HEK293 (cell line): ENCODE results near the gene PRTFDC1.

Experiments
- CTCF ChIA-PET: fragments of 350-600 bp; formaldehyde crosslinking; extraction: SDS; loops from one replicate; lab custom pipeline; 2021; ENCODE audit warnings: antibody characterized with exemption; lab: Yijun Ruan, JAX
- POLR2A ChIA-PET: fragments of 300-600 bp; formaldehyde crosslinking; extraction: SDS; loops from one replicate; lab custom pipeline; 2020; ENCODE audit warnings: antibody characterized with exemption, inconsistent platforms; lab: Yijun Ruan, JAX
- H3K27ac ChIP-seq: fragments of 200-500 bp; sonication (Bioruptor generic); 2 replicates; pipeline ENCODE4 v1.5.1; 2014; ENCODE audit warnings: low read depth, low read length, control low read depth, inconsistent platforms; ENCODE audit errors: extremely low read depth
- H3K36me3 ChIP-seq, 2 experiments: fragments of 200-500 bp in 1 of 2; sonication (Bioruptor generic) in 1 of 2; 1 replicate in 1 of 2; 2 replicates in 1 of 2; pipeline ENCODE4 v1.5.1; 2014 to 2017; ENCODE audit warnings: inconsistent platforms in 2 of 2, low read length in 2 of 2; ENCODE audit not compliant: control insufficient read depth in 2 of 2, insufficient read depth in 1 of 2
- H3K4me1 ChIP-seq: fragments of 200-500 bp; sonication (Bioruptor generic); 2 replicates; pipeline ENCODE4 v1.5.1; 2014; ENCODE audit warnings: mild to moderate bottlenecking, low read length, inconsistent platforms; ENCODE audit not compliant: control insufficient read depth, insufficient read depth
- H3K4me3 ChIP-seq: 2 replicates; pipeline ENCODE4 v1.5.1; 2011; ENCODE audit warnings: low read depth, mild to moderate bottlenecking, control low read depth, low read length, moderate library complexity
- H3K9me3 ChIP-seq: fragments of 200-500 bp; sonication (Bioruptor generic); 2 replicates; pipeline ENCODE4 v1.5.1; 2014; ENCODE audit warnings: low read depth, low read length, inconsistent platforms; ENCODE audit not compliant: control insufficient read depth, insufficient read depth
- ATF2 ChIP-seq: fragments of 450-650 bp; formaldehyde crosslinking; IDR thresholded peaks from 2 replicates; pipeline ENCODE4 v1.5.1; 2016; ENCODE audit warnings: missing biosample characterization, missing genetic modification characterization, low read depth
- BCL6B ChIP-seq: fragments of 450-650 bp; formaldehyde crosslinking; IDR thresholded peaks from 2 replicates; pipeline ENCODE4 v1.5.1; 2017; ENCODE audit warnings: missing biosample characterization, missing genetic modification characterization
- CTCF ChIP-seq: fragments of 450-650 bp; formaldehyde crosslinking; IDR thresholded peaks from 2 replicates; pipeline ENCODE4 v1.5.1; 2016; ENCODE audit warnings: missing biosample characterization, missing genetic modification characterization
- HOXC10 ChIP-seq: sonication (generic); formaldehyde crosslinking; IDR thresholded peaks from 2 replicates; pipeline ENCODE4 v1.8.1; 2023; ENCODE audit warnings: mild to moderate bottlenecking, missing genetic modification reagents
- KLF7 ChIP-seq: fragments of 450-650 bp; formaldehyde crosslinking; IDR thresholded peaks from 2 replicates; pipeline ENCODE4 v1.5.1; 2016; ENCODE audit warnings: missing biosample characterization, missing genetic modification characterization, borderline replicate concordance
- PRDM1 ChIP-seq: fragments of 450-650 bp; formaldehyde crosslinking; IDR thresholded peaks from 2 replicates; pipeline ENCODE4; 2016; ENCODE audit warnings: missing biosample characterization, missing genetic modification characterization
- PRDM10 ChIP-seq: fragments of 450-650 bp; formaldehyde crosslinking; IDR thresholded peaks from 2 replicates; pipeline ENCODE4 v1.5.1; 2016; ENCODE audit warnings: missing biosample characterization, missing genetic modification characterization
- TSHZ1 ChIP-seq: fragments of 450-650 bp; formaldehyde crosslinking; IDR thresholded peaks from 2 replicates; pipeline ENCODE4 v1.5.1; 2016; ENCODE audit warnings: missing biosample characterization, missing genetic modification characterization, borderline replicate concordance
- WT1 ChIP-seq: fragments of 450-650 bp; formaldehyde crosslinking; IDR thresholded peaks from 2 replicates; pipeline ENCODE4 v1.5.1; 2016; ENCODE audit warnings: missing biosample characterization, missing genetic modification characterization
- ZEB2 ChIP-seq: fragments of 450-650 bp; formaldehyde crosslinking; IDR thresholded peaks from 2 replicates; pipeline ENCODE4 v1.5.1; 2016; ENCODE audit warnings: missing biosample characterization, missing genetic modification characterization
- ZFP41 ChIP-seq: fragments of 450-650 bp; formaldehyde crosslinking; IDR thresholded peaks from 2 replicates; pipeline ENCODE4 v1.5.1; 2016; ENCODE audit warnings: missing biosample characterization, missing genetic modification characterization, borderline replicate concordance
- ZNF157 ChIP-seq: fragments of 450-650 bp; formaldehyde crosslinking; IDR thresholded peaks from 2 replicates; pipeline ENCODE4 v1.5.1; 2016; ENCODE audit warnings: missing biosample characterization, missing genetic modification characterization
- ZNF169 ChIP-seq: fragments of 450-650 bp; formaldehyde crosslinking; IDR thresholded peaks from 2 replicates; pipeline ENCODE4 v1.5.1; 2016; ENCODE audit warnings: missing biosample characterization, missing genetic modification characterization
- ZNF23 ChIP-seq: fragments of 450-650 bp; formaldehyde crosslinking; IDR thresholded peaks from 2 replicates; pipeline ENCODE4 v1.5.1; 2016; ENCODE audit warnings: missing biosample characterization, missing genetic modification characterization, borderline replicate concordance
- ZNF366 ChIP-seq: fragments of 450-650 bp; formaldehyde crosslinking; conservative IDR thresholded peaks from 2 replicates; pipeline ENCODE4 v1.5.1; 2016; ENCODE audit warnings: missing biosample characterization, missing genetic modification characterization
- ZNF530 ChIP-seq: fragments of 450-650 bp; formaldehyde crosslinking; IDR thresholded peaks from 2 replicates; pipeline ENCODE4 v1.5.1; 2016; ENCODE audit warnings: low read depth, missing biosample characterization, missing genetic modification characterization
- ZNF626 ChIP-seq: fragments of 450-650 bp; sonication (Bioruptor Pico); formaldehyde crosslinking; IDR thresholded peaks from 2 replicates; pipeline ENCODE4 v1.5.1; 2018; ENCODE audit warnings: missing biosample characterization, missing genetic modification characterization, inconsistent platforms
- ZNF677 ChIP-seq: fragments of 450-650 bp; IDR thresholded peaks from 2 replicates; pipeline ENCODE4 v1.5.0; 2018; ENCODE audit warnings: missing biosample characterization, mild to moderate bottlenecking, missing genetic modification characterization, moderate library complexity
- ZNF768 ChIP-seq: fragments of 450-650 bp; formaldehyde crosslinking; IDR thresholded peaks from 2 replicates; pipeline ENCODE4 v1.5.1; 2018; ENCODE audit warnings: missing biosample characterization, mild to moderate bottlenecking, missing genetic modification characterization
- ZNF776 ChIP-seq: fragments of 450-650 bp; formaldehyde crosslinking; IDR thresholded peaks from 2 replicates; pipeline ENCODE4 v1.5.0; 2017; ENCODE audit warnings: missing biosample characterization, missing genetic modification characterization, borderline replicate concordance
- ZNF843 ChIP-seq: fragments of 450-650 bp; formaldehyde crosslinking; IDR thresholded peaks from 2 replicates; pipeline ENCODE4 v1.5.1; 2016; ENCODE audit warnings: missing biosample characterization, missing genetic modification characterization

Gene PRTFDC1

DNA sequence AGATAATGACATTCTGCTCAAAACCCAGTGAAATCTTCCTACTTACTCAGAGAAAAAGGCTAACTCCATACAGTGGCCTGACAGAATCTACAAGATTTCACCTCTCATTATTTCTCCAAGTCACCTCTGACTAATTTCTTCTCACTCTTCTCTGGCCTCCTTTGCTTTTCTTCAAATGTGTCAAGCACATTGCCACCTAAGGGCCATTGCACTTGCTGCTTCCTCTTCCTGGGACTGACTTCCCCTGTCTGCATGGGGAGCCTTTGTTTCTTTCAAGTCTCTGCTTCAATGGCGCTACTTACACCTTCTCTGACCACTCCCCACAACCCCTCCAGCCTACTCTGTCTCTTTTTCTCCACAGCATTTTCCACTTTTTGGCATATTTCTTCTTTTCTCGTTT, 36.0 kb downstream of the PRTFDC1 start:
- H3K27ac ChIP-seq, result no peak overlapping the region
- H3K9me3 ChIP-seq, result no peaks in the 10 kb centered on the region
- no peaks in the 10 kb centered on the region for H3K4me1 ChIP-seq
- POLR2A ChIA-PET, result no interaction called here
- no peaks in the 10 kb centered on the region for H3K36me3 ChIP-seq
- TF ChIP-seq ZEB2 (tag by site-specific recombination) (no peak), PRDM1 (tag by site-specific recombination) (no peak), ZNF768 (tag by site-specific recombination) (no peak), ZNF843 (tag by site-specific recombination) (no peak), ZNF626 (tag by site-specific recombination) (no peak), ZNF677 (tag by site-specific recombination) (no peak), TSHZ1 (tag by site-specific recombination) (no peak), ZNF23 (no peak), KLF7 (no peak), ZFP41 (tag by site-specific recombination) (no peak), ZNF157 (tag by site-specific recombination) (no peak), WT1 (no peak), ZNF366 (tag by site-specific recombination) (no peak), ZNF169 (tag by site-specific recombination) (no peak), ZNF530 (tag by site-specific recombination) (no peak), BCL6B (tag by site-specific recombination) (no peak), CTCF (tag by site-specific recombination) (no peak), ZNF776 (tag by site-specific recombination) (no peak)
- TF ChIP-seq, all 188 proteins: peak for 0
- H3K4me3 ChIP-seq, result no peak overlapping the region
- CTCF ChIA-PET, result interaction anchor here (0.7 kb wide), 1 partner anchor 22 kb away, joined by 3 read pairs; no protein-coding TSS in a partner anchor

DNA sequence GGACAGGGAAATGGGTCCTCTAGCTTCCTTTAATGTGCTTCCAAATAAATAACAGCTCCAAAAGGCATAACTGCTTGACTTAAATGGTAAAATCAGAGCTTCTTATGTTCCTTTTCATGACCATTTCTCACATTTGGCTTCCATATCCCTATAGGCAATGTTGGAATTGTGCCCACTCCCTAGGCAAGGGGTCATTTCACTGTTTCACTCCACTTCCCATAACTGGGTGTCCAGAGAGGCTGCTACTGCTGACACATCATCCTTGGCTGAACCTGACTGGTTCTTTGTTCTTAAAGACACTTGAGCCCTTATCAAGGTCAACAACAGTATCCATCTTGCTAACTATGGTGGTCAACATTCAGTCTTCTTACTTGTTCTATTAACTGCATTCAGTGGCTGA, 37.1 kb downstream of the PRTFDC1 start:
- no peaks in the 10 kb centered on the region for H3K9me3 ChIP-seq
- H3K36me3 ChIP-seq, result no peaks in the 10 kb centered on the region
- no peak overlapping the region for H3K27ac ChIP-seq
- no peak overlapping the region for H3K4me3 ChIP-seq
- CTCF ChIA-PET, result interaction anchor here (0.7 to 0.9 kb wide), 2 partner anchors 8 to 278 kb away, joined by 3 to 4 read pairs; no protein-coding TSS in a partner anchor
- H3K4me1 ChIP-seq, result no peaks in the 10 kb centered on the region
- no peak for TF ChIP-seq ATF2 (tag by site-specific recombination)
- TF ChIP-seq PRDM10 (tag by site-specific recombination), result no peak
- no peak for TF ChIP-seq HOXC10
- TF ChIP-seq, all 188 proteins: peak for 0
- POLR2A ChIA-PET, result no interaction called here
